ENCODE measurements around the gene GRHL3. TPM values are rescaled to one million over a fixed set of nuclear protein-coding genes. Genes with fewer than 3 reads are reported as not detected.

Gene GRHL3
- total RNA-seq, 4 donors from 2014 or later: not detected

GRCh38 chr1:24316645-24317044, 2.5 kb upstream of the GRHL3 start:
- H3K27ac ChIP-seq: no peak overlapping the region
- DNase-seq (ENCODE audit: low spot score in 2 of 2): no peak
- WGBS, 2 donors: 73 to 82% methylated on average over 3 of the region's 3 CpGs
- H3K4me3 ChIP-seq: no peak overlapping the region
- peaks cover 0 to 28% (median 14%) of the 10 kb centered on the region in 4 donors for H3K4me1 ChIP-seq
- no peaks in the 10 kb centered on the region for H3K36me3 ChIP-seq
- TF ChIP-seq EP300 (IDR thresholded peaks at IDR 0.05): no peak
- TF ChIP-seq CTCF (IDR thresholded peaks at IDR 0.05): no peak
- no peak for TF ChIP-seq POLR2A (IDR thresholded peaks at IDR 0.05)
- H3K27me3 ChIP-seq: peaks cover 0 to 52% of the 10 kb centered on the region in 2 donors
- no peaks in the 10 kb centered on the region for H3K9me3 ChIP-seq

- H3K27me3 ChIP-seq: peaks cover 0 to 57% of the 10 kb centered on the region in 2 donors
- DNase-seq (ENCODE audit: low spot score in 2 of 2): no peak
- TF ChIP-seq POLR2A (IDR thresholded peaks at IDR 0.05): no peak
- no peak for TF ChIP-seq CTCF (IDR thresholded peaks at IDR 0.05)
- TF ChIP-seq EP300 (IDR thresholded peaks at IDR 0.05): no peak
Measured at GRCh38 chr1:24317081-24317480, 2.1 kb upstream of the GRHL3 start.

GRCh38 chr1:24317956-24318614, 1.1 kb upstream of the GRHL3 start:
- Histone ChIP-seq H3K27me3 (peaks cover 0 to 64% of the 10 kb centered on the region in 2 donors), H3K4me1 (peaks cover 0 to 40% (median 16%) of the 10 kb centered on the region in 4 donors), H3K4me3 (no peak overlapping the region), H3K9me3 (no peaks in the 10 kb centered on the region), H3K36me3 (no peaks in the 10 kb centered on the region), H3K27ac (no peak overlapping the region)
- TF ChIP-seq POLR2A (IDR thresholded peaks at IDR 0.05) (no peak), EP300 (IDR thresholded peaks at IDR 0.05) (no peak), CTCF (IDR thresholded peaks at IDR 0.05) (no peak)
- WGBS, 2 donors: 7 to 22% methylated on average over 2 of the region's 2 CpGs
- no peak for DNase-seq (ENCODE audit: low spot score in 2 of 2)

More at GRCh38 chr1:24317081-24317480, 2.1 kb upstream of the GRHL3 start:
- Histone ChIP-seq H3K4me3 (no peak overlapping the region), H3K36me3 (no peaks in the 10 kb centered on the region), H3K9me3 (no peaks in the 10 kb centered on the region), H3K27ac (no peak overlapping the region), H3K4me1 (peaks cover 0 to 33% (median 16%) of the 10 kb centered on the region in 4 donors)
- WGBS, 2 donors: 84% methylated on average over 6 of the region's 6 CpGs

- TF ChIP-seq CTCF (IDR thresholded peaks at IDR 0.05) (no peak), EP300 (IDR thresholded peaks at IDR 0.05) (no peak), POLR2A (IDR thresholded peaks at IDR 0.05) (no peak)
- Histone ChIP-seq H3K4me3 (no peak overlapping the region), H3K27ac (no peak overlapping the region), H3K4me1 (peaks cover 0 to 40% (median 16%) of the 10 kb centered on the region in 4 donors), H3K9me3 (no peaks in the 10 kb centered on the region), H3K36me3 (no peaks in the 10 kb centered on the region), H3K27me3 (peaks cover 0 to 60% of the 10 kb centered on the region in 2 donors)
- no peak for DNase-seq (ENCODE audit: low spot score in 2 of 2)
- WGBS, 2 donors: 29 to 42% methylated on average over 5 of the region's 5 CpGs
Measured at GRCh38 chr1:24318615-24319311, 394 bp upstream of the GRHL3 start.

GRCh38 chr1:24319962-24320361, 805 bp downstream of the GRHL3 start:
- H3K9me3 ChIP-seq: no peaks in the 10 kb centered on the region
- H3K27me3 ChIP-seq: peaks cover 0 to 59% of the 10 kb centered on the region in 2 donors
- no peak overlapping the region for H3K4me3 ChIP-seq
- DNase-seq (ENCODE audit: low spot score in 2 of 2): no peak
- no peak overlapping the region for H3K27ac ChIP-seq
- TF ChIP-seq POLR2A (IDR thresholded peaks at IDR 0.05): no peak
- no peak for TF ChIP-seq CTCF (IDR thresholded peaks at IDR 0.05)
- H3K36me3 ChIP-seq: no peaks in the 10 kb centered on the region
- peaks cover 0 to 40% (median 16%) of the 10 kb centered on the region in 4 donors for H3K4me1 ChIP-seq
- WGBS, 2 donors: 80 to 100% methylated on average over 1 of the region's 1 CpG

All from tibial nerve (tissue), 4 donors.